Gastroesophageal sphincter (tissue), 4 donors: Measurements from ENCODE around the gene IFIT5. TPM values are rescaled to one million over a fixed set of nuclear protein-coding genes. Genes with fewer than 3 reads are reported as not detected.

Source experiments
- ATAC-seq: fragments of 150-250 bp; one replicate; pipeline ENCODE4 v1.9.1; 2016; ENCODE audit warnings: mild to moderate bottlenecking, moderate library complexity
- H3K27ac ChIP-seq, 4 donors: fragments of 200-600 bp; sonication (generic) in 3 of 4; 1 replicate in 3 of 4; 2 replicates in 1 of 4; pipeline ENCODE4 v1.5.1; 2016 to 2019
- H3K27me3 ChIP-seq: fragments of 200-600 bp; sonication (generic); one replicate; pipeline ENCODE4 v1.5.1; 2019
- H3K36me3 ChIP-seq, 2 donors: fragments of 200-600 bp; sonication (generic); one replicate each; pipeline ENCODE4 v1.5.1; 2019; ENCODE audit warnings: control low read depth in 1 of 2
- H3K4me1 ChIP-seq, 3 donors: fragments of 200-600 bp; sonication (generic); 1 replicate in 2 of 3; 2 replicates in 1 of 3; pipeline ENCODE4 v1.5.1; 2016 to 2019; ENCODE audit warnings: control low read depth in 2 of 3
- H3K4me3 ChIP-seq, 2 donors: fragments of 200-600 bp; sonication (generic); one replicate each; pipeline ENCODE4 v1.5.1; 2019; ENCODE audit warnings: mild to moderate bottlenecking in 1 of 2, moderate library complexity in 1 of 2
- H3K9me3 ChIP-seq, 3 donors: fragments of 200-600 bp; sonication (generic); one replicate each; pipeline ENCODE4 v1.5.1; 2017 to 2019; ENCODE audit warnings: control low read depth in 2 of 3
- EP300 ChIP-seq: sonication (generic); formaldehyde crosslinking; IDR thresholded peaks from one replicate; pipeline ENCODE4 v1.6.1; 2017; ENCODE audit warnings: antibody characterized with exemption, mild to moderate bottlenecking
- POLR2A ChIP-seq, 2 donors: fragments of 450-650 bp; IDR thresholded peaks; one replicate each; pipeline ENCODE4 v1.6.1; 2017; ENCODE audit warnings: antibody characterized with exemption in 2 of 2, mild to moderate bottlenecking in 2 of 2, moderate library complexity in 1 of 2
- POLR2AphosphoS5 ChIP-seq: sonication (generic); formaldehyde crosslinking; IDR thresholded peaks from one replicate; pipeline ENCODE4 v1.6.1; 2017; ENCODE audit warnings: antibody characterized with exemption
- WGBS, 2 donors: methylation state at CpG; one replicate each; pipeline ENCODE4 v1.1.5; 2018; ENCODE audit warnings: low coverage in 1 of 2; 5-methylcytosine and 5-hydroxymethylcytosine counted together
- total RNA-seq, 4 donors: library from RNA; depleted of rRNA; stranded (reverse); fragments of >200 nt; gene quantifications; one replicate each; pipeline ENCODE4 v1.1.0, GENCODE V29; 2016
- TF ChIP-seq, protein P1 (sequence below), 4 experiments: fragments of 200-600 bp in 2 of 4; fragments of 450-650 bp in 2 of 4; sonication (generic) in 1 of 4; IDR thresholded peaks; one replicate each; pipeline ENCODE4 v1.5.1; 2017 to 2019; ENCODE audit warnings: antibody characterized with exemption in 4 of 4, mild to moderate bottlenecking in 2 of 4, moderate library complexity in 2 of 4

Gene IFIT5
- total RNA-seq, 4 donors from 2014 or later: 14.9 to 30.0 (median 27.3) TPM

DNA sequence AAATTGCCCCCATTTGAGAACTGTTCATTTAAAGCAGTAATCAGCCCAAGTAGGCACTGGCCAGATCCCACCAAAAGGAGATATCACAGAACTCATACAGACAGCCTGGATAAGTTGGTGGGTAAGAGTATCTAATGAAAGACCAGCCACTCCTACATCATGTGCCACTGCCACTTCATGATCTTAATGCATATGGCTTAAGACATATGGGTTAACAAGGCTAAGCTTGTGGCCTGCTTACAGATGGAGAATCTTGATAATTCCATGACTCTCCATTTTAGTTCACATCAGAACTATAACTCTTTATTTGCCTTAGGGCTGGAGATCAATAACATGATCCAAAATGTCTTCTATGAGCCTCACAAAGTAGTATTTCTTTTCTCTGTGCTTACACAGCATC, 43.3 kb upstream of the IFIT5 start:
- ATAC-seq: no peak
- TF ChIP-seq POLR2AphosphoS5: no peak
- TF ChIP-seq, protein P1, sequence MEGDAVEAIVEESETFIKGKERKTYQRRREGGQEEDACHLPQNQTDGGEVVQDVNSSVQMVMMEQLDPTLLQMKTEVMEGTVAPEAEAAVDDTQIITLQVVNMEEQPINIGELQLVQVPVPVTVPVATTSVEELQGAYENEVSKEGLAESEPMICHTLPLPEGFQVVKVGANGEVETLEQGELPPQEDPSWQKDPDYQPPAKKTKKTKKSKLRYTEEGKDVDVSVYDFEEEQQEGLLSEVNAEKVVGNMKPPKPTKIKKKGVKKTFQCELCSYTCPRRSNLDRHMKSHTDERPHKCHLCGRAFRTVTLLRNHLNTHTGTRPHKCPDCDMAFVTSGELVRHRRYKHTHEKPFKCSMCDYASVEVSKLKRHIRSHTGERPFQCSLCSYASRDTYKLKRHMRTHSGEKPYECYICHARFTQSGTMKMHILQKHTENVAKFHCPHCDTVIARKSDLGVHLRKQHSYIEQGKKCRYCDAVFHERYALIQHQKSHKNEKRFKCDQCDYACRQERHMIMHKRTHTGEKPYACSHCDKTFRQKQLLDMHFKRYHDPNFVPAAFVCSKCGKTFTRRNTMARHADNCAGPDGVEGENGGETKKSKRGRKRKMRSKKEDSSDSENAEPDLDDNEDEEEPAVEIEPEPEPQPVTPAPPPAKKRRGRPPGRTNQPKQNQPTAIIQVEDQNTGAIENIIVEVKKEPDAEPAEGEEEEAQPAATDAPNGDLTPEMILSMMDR (IDR thresholded peaks at IDR 0.05): no peak
- TF ChIP-seq POLR2A (IDR thresholded peaks at IDR 0.05): no peak
- no peak for TF ChIP-seq EP300
- H3K9me3 ChIP-seq: no peaks in the 10 kb centered on the region
- H3K27ac ChIP-seq: no peak overlapping the region
- no peaks in the 10 kb centered on the region for H3K27me3 ChIP-seq
- peaks cover 22 to 51% (median 23%) of the 10 kb centered on the region in 3 donors for H3K4me1 ChIP-seq
- H3K36me3 ChIP-seq: no peaks in the 10 kb centered on the region
- no peak overlapping the region for H3K4me3 ChIP-seq

DNA sequence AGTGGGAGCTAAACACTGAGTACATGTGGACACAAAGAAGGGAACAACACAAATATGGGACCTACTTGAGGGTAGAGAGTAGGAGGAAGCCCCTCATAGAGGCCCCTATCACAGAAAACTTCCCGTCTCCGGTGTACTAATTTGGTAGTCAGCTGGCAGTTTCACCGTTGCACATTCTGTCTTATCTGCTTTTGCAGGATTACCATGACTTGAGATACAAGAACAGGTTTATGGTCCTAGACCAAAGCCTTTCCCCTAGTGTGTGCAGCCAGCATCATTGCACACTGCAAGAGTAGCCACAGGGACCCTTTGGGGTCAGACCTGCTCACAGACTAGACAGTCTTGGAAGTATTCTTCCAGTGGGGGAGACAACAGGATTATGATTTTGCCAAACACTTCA, 42.4 kb upstream of the IFIT5 start:
- TF ChIP-seq POLR2A (IDR thresholded peaks at IDR 0.05) (no peak), EP300 (no peak), POLR2AphosphoS5 (no peak)
- TF ChIP-seq, protein P1 (IDR thresholded peaks at IDR 0.05): no peak
- no peak overlapping the region for H3K4me3 ChIP-seq
- H3K36me3 ChIP-seq: no peaks in the 10 kb centered on the region
- H3K4me1 ChIP-seq: peaks cover 22 to 49% (median 23%) of the 10 kb centered on the region in 3 donors
- no peak overlapping the region for H3K27ac ChIP-seq
- H3K27me3 ChIP-seq: no peaks in the 10 kb centered on the region
- WGBS, 2 donors: 88 to 95% methylated on average over 3 of the region's 3 CpGs
- no peaks in the 10 kb centered on the region for H3K9me3 ChIP-seq
- ATAC-seq: no peak

DNA sequence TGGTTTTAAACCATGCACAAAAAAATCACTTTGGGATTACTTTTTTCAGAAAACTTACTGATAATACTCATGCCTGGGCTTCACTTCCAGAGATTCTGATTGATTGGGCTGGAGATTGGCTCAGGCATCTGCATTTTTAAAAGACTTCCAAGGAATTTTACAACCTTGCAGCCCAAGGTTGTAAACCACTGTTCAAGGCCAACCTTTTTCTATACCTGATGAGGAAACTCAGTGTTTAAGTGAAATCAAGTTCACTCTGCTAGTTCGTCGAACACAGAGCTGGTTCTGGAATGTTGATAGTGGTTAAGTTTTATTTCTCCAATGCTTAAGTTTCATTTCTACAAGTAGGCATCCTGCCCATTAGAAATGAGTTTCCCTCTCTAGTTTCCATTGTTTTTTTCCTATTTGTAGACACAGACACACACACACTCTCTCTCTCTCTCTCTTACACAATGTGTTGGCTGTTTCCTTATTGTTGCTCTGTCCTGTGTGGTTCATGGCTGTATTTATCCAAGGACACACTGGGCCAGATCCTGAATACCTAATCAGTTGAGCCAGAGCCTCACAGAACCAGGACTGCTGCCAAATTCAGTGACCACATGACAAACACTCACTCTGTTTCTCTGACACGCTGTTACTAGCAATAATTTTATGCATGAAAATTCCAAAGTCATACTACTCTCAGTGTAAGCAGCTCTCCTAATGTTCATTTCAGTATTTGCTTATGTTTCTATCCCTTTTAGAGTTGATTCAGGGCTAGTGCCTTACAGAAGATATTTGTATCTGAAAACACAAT, 40.3 kb upstream of the IFIT5 start:
- TF ChIP-seq POLR2AphosphoS5: peak; percentile 88
- TF ChIP-seq EP300: no peak
- 0 to 10% methylated on average over 3 of the region's 3 CpGs for WGBS, 2 donors
- no peaks in the 10 kb centered on the region for H3K36me3 ChIP-seq
- H3K4me1 ChIP-seq: peaks cover 13 to 28% (median 16%) of the 10 kb centered on the region in 3 donors
- peak overlapping the region; percentile 68 to 86 (median 82) for H3K27ac ChIP-seq
- peak; percentile 98 for ATAC-seq
- no peaks in the 10 kb centered on the region for H3K9me3 ChIP-seq
- H3K27me3 ChIP-seq: no peaks in the 10 kb centered on the region
- no peak overlapping the region for H3K4me3 ChIP-seq

DNA sequence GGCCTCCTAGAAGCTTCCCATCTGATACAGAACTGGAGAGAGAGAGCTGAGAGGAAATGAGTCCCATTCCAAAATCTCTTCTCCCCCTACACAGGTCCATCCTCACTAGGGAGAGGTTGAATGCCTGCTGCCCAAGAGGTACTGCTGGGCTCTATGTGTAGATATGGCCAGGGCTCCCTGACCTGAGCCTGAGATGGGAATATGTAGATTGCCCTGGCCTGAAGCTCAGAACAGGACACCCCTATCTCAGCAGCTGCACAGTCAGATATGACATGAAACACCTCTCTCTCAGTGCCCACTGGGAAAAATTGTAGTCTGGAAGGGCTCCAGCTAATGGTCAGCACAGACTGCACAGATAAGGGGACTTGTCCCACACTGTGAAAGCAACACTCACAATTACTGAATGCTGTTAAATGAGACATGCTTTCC, 39.6 kb upstream of the IFIT5 start:
- ATAC-seq: peak; percentile 1
- no peaks in the 10 kb centered on the region for H3K27me3 ChIP-seq
- H3K4me1 ChIP-seq: peaks cover 13 to 23% (median 16%) of the 10 kb centered on the region in 3 donors
- no peaks in the 10 kb centered on the region for H3K9me3 ChIP-seq
- H3K27ac ChIP-seq: peak overlapping the region; percentile 68 to 86 (median 82)
- H3K36me3 ChIP-seq: no peaks in the 10 kb centered on the region
- no peak overlapping the region for H3K4me3 ChIP-seq
- TF ChIP-seq, protein P1 (IDR thresholded peaks at IDR 0.05): no peak
- TF ChIP-seq POLR2AphosphoS5 (no peak), POLR2A (IDR thresholded peaks at IDR 0.05) (no peak), EP300 (no peak)

DNA sequence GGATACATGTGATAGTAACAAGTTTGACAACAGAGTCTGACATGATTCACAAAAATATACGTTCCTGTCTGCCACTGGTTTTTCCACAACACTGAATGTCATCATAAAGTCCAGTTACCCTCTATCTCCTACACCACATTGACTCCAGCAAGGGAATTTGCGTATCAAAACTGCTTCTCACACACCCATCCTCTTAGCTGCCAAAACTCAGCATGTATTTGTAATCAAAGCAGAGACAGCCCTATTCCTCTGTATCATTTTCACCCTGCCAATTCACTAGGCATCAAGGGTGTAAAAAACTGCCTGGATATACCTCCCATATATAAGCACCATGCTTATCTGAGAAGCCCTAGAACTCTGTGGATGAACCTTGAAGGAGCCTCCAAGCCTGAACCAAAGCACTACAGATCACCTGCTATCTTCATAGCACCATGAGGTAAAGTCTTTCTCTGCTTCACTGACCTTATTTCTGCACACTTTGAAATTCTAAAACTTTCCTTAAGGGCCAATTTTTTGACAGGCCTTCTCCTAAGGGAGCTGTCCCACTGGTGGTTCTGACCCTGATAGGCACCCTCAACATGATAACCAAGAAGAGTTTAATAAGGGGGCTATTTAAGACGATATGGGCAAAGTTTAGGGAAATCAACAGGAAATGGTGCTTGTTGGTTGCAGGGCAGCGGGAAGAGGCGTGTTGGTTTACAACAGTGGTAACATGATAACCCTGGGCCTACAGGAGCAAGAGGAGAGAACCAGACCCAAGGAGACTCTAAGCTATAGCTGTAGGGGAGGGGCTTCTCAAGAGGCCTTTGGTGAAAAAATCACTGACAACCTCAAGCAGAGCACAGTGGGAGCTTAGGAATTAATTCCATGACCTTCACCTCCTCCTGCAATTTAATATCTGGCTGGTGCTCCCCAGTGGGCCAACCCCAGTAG, 36.4 kb upstream of the IFIT5 start, which contains the start of gene IFIT1B:
Gene IFIT1B, plus strand, starts transcription at position 352 of the 933 bp plus-strand sequence. Its CDS starts 80 bp downstream, at position 432.
- no peak within 1 kb of the TSS for H3K27ac ChIP-seq
- no peak within 1 kb of the TSS for H3K4me3 ChIP-seq
- TF ChIP-seq EP300: no peak
- TF ChIP-seq POLR2A (IDR thresholded peaks at IDR 0.05): no peak
- TF ChIP-seq, protein P1 (IDR thresholded peaks at IDR 0.05): no peak
- no peak for TF ChIP-seq POLR2AphosphoS5
- H3K9me3 ChIP-seq: no peaks in the 10 kb centered on the region
- no peaks in the 10 kb centered on the region for H3K36me3 ChIP-seq
- no peak for ATAC-seq
- H3K4me1 ChIP-seq: peaks cover 13 to 23% (median 16%) of the 10 kb centered on the region in 3 donors
- no peaks in the 10 kb centered on the region for H3K27me3 ChIP-seq
- WGBS, 2 donors: 92 to 96% methylated on average over 4 to 5 of the region's 5 CpGs
